Measurements from ENCODE around the gene DACT3. TPM values are rescaled to one million over a fixed set of nuclear protein-coding genes. Genes with fewer than 3 reads are reported as not detected.

The DACT3 gene
- total and polyA plus RNA-seq, 2 of the 4 experiments (the other 2 are of a cell fraction) = 1.6 to 4.9 TPM

DNA sequence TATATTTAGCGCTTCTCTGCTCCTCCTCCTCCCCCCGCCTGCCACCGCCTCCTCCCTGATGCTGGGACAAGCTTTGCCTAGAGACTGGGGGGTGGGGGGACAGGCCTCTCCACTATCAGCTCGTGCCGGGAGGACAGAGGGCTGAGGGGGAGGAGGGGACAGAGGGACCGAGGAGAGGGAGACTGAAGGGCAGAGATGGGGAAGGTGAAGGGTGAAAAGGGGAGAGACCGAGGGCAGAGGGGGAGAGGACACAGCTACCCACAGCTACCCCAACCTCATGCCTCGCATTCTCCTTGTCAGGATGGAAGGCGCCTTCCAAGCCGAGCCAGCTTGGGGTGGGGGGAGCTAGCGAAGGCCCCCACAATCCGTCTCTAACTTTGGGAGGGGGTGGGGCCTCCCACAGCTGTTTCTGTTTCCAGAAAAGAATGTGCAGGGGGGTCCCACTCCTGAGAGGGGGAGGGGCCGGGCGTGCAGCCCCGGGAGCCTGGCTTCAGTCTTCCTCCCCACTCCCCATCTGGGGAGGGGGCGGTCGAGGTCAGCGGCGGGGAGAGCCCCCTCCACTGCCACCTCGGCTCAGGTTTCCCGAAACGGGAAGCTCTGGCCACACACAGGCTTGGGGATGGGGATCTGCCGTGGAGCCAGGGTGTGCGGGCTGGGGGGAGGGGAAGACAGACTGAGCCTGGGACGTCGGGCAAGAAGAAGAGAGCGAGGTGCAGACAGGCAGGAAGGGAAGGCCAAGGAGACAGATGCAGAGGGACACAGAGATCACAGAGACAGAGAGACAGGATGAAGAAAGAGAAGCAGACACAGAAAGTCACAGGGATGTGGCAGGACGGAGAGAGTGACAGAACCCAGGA lies 1.6 kb downstream of the DACT3 start:
- no peaks in the 10 kb centered on the region for H3K9me3 ChIP-seq (ENCODE audit: control insufficient read depth, insufficient read depth, low read length)
- 0% methylated on average over 4 of the region's 28 CpGs; no CpG with 5 or more reads in 1 of the 2 experiments for WGBS, 2 experiments (ENCODE audit: extremely low coverage in 2 of 2, insufficient read length in 1 of 2)
- H2AK5ac ChIP-seq (ENCODE audit: low read depth, low read length) = peak overlapping the region; percentile 50
- peak overlapping the region; percentile 81; the same call in 1 of the 2 replicates for H2BK20ac ChIP-seq (ENCODE audit: low read depth, low read length)
- peak overlapping the region; percentile 58 for H3K9ac ChIP-seq (ENCODE audit: low read depth, low read length)
- peak overlapping the region; percentile 19 for H4K5ac ChIP-seq (ENCODE audit: low read depth, low read length)
- DNase-seq = no peak
- H2BK15ac ChIP-seq (ENCODE audit: low read depth, low read length) = peak overlapping the region; percentile 15; the same call in 2 of the 3 replicates
- H3K56ac ChIP-seq (ENCODE audit: extremely low read depth, insufficient read depth, low read length) = no peak overlapping the region
- CTCF ChIA-PET = interaction anchor here (1.5 kb wide), 1 partner anchor 42 kb away, joined by 4 read pairs; no protein-coding TSS in a partner anchor
- H2BK5ac ChIP-seq (ENCODE audit: low read depth, low read length, poor library complexity, severe bottlenecking) = no peak overlapping the region
- peak overlapping the region; percentile 60; the same call in 1 of the 2 replicates for H4K91ac ChIP-seq (ENCODE audit: insufficient read depth, low read depth, low read length)
- in situ Hi-C loops (cut with MboI; ENCODE audit: low sequenced_read_pairs) = loop anchor here (5.0 to 10.0 kb wide), 2 partner anchors 47 to 125 kb away; no protein-coding TSS in a partner anchor
- peak overlapping the region; percentile 64 for H3K4me3 ChIP-seq (ENCODE audit: insufficient read depth, low read depth, low read length)
- dilution Hi-C loops (cut with HindIII; ENCODE audit: low sequenced_read_pairs, unreplicated experiment) = no loop called here
- BruUV-seq (replicated peaks) = no TSS peak
- H2AFZ ChIP-seq (replicated peaks; ENCODE audit: low read length, poor library complexity) = peak overlapping the region; percentile 91
- intact Hi-C loops (cut with micrococcal nuclease) = loop anchor here (5.0 kb wide), 1 partner anchor 117 kb away; no protein-coding TSS in a partner anchor
- H3K27me3 ChIP-seq (ENCODE audit: control insufficient read depth, insufficient read depth, low read length) = no peaks in the 10 kb centered on the region; the same call in 1 of the 2 replicates
- H2BK120ac ChIP-seq (ENCODE audit: low read depth, low read length) = peak overlapping the region; percentile 44; the same call in 1 of the 2 replicates
- H4K20me1 ChIP-seq (ENCODE audit: insufficient read depth, low read length) = no peaks in the 10 kb centered on the region
- H3K18ac ChIP-seq (ENCODE audit: low read depth, low read length) = peak overlapping the region; percentile 26
- peak overlapping the region; percentile 67 for H3K4ac ChIP-seq (ENCODE audit: low read depth, low read length)
- peak overlapping the region; percentile 95 for H3K23ac ChIP-seq (ENCODE audit: low read depth, low read length)
- peak overlapping the region; percentile 77 for H3K14ac ChIP-seq (replicated peaks; ENCODE audit: low read depth, low read length)
- H3K27ac ChIP-seq (ENCODE audit: insufficient read depth, low read length) = peak overlapping the region; percentile 20
- POLR2A ChIA-PET (ENCODE audit: unreplicated experiment) = interaction anchor here (0.7 kb wide), 1 partner anchor 530 kb away, joined by 14 read pairs; no protein-coding TSS in a partner anchor
- H4K8ac ChIP-seq (ENCODE audit: low read depth in 2 of 2, low read length in 2 of 2) = peak overlapping the region; percentile 46 to 77; a peak in 3 of 4 replicates
- H3K79me1 ChIP-seq (ENCODE audit: low read depth in 1 of 2, low read length in 2 of 2) = peaks cover 0 to 14% of the 10 kb centered on the region in 2 experiments; a peak in 1 of 4 replicates
- H3K9me1 ChIP-seq (ENCODE audit: insufficient read depth, low read length) = no peaks in the 10 kb centered on the region
- H3K36me3 ChIP-seq (ENCODE audit: control insufficient read depth, insufficient read depth, low read length) = no peaks in the 10 kb centered on the region
- H3K4me1 ChIP-seq (ENCODE audit: control insufficient read depth, insufficient read depth, low read length) = peaks cover 4% of the 10 kb centered on the region
- ATAC-seq (ENCODE audit: low read depth) = no peak
- peak overlapping the region; percentile 95 for H2AK9ac ChIP-seq (replicated peaks; ENCODE audit: low read depth, low read length, poor library complexity)
- H3K4me2 ChIP-seq (ENCODE audit: low read depth, low read length) = peak overlapping the region; percentile 83
- no peak; the same call in 1 of the 2 replicates for TF ChIP-seq BHLHE40 (IDR thresholded peaks at IDR 0.05; ENCODE audit: low read depth, low read length)
- no peak for TF ChIP-seq RAD21 (IDR thresholded peaks at IDR 0.05; ENCODE audit: low read length)
- TF ChIP-seq CEBPB (IDR thresholded peaks at IDR 0.05; ENCODE audit: low read depth, low read length) = no peak
- no peak for TF ChIP-seq RCOR1 (IDR thresholded peaks at IDR 0.05; ENCODE audit: insufficient replicate concordance, low read length)
- no peak for TF ChIP-seq MAFK (IDR thresholded peaks at IDR 0.05; ENCODE audit: low read depth, low read length)
- TF ChIP-seq, protein P1, sequence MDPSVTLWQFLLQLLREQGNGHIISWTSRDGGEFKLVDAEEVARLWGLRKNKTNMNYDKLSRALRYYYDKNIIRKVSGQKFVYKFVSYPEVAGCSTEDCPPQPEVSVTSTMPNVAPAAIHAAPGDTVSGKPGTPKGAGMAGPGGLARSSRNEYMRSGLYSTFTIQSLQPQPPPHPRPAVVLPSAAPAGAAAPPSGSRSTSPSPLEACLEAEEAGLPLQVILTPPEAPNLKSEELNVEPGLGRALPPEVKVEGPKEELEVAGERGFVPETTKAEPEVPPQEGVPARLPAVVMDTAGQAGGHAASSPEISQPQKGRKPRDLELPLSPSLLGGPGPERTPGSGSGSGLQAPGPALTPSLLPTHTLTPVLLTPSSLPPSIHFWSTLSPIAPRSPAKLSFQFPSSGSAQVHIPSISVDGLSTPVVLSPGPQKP (IDR thresholded peaks at IDR 0.05; ENCODE audit: borderline replicate concordance, low read depth, low read length) = no peak
- TF ChIP-seq MXI1 (IDR thresholded peaks at IDR 0.05; ENCODE audit: borderline replicate concordance, low read depth, low read length) = no peak
- no peak for TF ChIP-seq NFE2L2 (IDR thresholded peaks at IDR 0.05; ENCODE audit: low read depth, low read length)
- TF ChIP-seq FOS (IDR thresholded peaks at IDR 0.05; ENCODE audit: low read depth, low read length) = no peak
- TF ChIP-seq, protein P2, sequence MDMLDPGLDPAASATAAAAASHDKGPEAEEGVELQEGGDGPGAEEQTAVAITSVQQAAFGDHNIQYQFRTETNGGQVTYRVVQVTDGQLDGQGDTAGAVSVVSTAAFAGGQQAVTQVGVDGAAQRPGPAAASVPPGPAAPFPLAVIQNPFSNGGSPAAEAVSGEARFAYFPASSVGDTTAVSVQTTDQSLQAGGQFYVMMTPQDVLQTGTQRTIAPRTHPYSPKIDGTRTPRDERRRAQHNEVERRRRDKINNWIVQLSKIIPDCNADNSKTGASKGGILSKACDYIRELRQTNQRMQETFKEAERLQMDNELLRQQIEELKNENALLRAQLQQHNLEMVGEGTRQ (IDR thresholded peaks at IDR 0.05; ENCODE audit: low read depth, low read length) = no peak
- no peak for TF ChIP-seq MAZ (IDR thresholded peaks at IDR 0.05; ENCODE audit: borderline replicate concordance, low read depth, low read length)
- no peak for TF ChIP-seq POLR2A (IDR thresholded peaks at IDR 0.05; ENCODE audit: low read depth, low read length)
- no peak for TF ChIP-seq SMC3 (IDR thresholded peaks at IDR 0.05; ENCODE audit: low read depth, low read length)
- TF ChIP-seq CHD1 (IDR thresholded peaks at IDR 0.05; ENCODE audit: low read depth, low read length) = no peak
- no peak for TF ChIP-seq RFX5 (IDR thresholded peaks at IDR 0.05; ENCODE audit: low read depth, low read length)
